Measurements from ENCODE around the gene MYO16.

Gene MYO16

DNA sequence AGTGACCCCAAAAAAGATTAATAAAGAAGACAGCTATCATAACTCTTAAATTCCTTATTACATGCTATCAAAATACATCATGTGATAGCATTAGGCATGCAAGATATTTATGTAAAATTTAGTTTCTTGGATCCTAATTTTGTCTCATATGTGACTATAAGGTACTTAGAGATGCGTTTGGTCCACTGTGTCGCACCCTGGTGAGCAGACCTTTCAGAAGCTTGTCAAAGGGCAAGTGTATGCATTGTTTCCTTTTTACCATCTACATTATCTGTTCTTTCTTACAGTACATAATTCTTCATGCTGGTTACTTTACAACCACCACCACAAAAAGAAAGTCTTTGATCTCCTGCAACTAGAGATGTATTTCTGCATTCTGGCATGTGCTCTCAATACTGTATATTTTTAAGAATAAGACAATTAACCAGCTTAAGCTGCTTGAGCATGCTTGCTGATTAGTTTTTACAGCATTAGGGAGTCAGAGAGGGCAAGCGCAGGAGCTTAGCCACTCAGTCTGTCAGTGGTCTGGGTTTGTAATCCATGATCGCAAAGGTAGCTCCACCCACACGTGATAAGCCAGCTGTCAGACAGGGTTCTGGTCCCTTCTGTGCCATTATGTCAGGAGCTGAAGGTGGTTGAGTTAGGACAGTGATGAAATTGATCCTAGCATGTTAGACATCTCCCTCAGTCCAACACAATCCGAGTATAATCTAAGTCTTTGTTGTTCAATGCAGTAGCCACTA, 500.9 kb downstream of the MYO16 start:
- H3K4me3 ChIP-seq (replicated peaks; ENCODE audit: low read depth, low read length), result no peak overlapping the region
- TF ChIP-seq, protein P1, sequence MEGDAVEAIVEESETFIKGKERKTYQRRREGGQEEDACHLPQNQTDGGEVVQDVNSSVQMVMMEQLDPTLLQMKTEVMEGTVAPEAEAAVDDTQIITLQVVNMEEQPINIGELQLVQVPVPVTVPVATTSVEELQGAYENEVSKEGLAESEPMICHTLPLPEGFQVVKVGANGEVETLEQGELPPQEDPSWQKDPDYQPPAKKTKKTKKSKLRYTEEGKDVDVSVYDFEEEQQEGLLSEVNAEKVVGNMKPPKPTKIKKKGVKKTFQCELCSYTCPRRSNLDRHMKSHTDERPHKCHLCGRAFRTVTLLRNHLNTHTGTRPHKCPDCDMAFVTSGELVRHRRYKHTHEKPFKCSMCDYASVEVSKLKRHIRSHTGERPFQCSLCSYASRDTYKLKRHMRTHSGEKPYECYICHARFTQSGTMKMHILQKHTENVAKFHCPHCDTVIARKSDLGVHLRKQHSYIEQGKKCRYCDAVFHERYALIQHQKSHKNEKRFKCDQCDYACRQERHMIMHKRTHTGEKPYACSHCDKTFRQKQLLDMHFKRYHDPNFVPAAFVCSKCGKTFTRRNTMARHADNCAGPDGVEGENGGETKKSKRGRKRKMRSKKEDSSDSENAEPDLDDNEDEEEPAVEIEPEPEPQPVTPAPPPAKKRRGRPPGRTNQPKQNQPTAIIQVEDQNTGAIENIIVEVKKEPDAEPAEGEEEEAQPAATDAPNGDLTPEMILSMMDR (IDR thresholded peaks at IDR 0.05; ENCODE audit: low read length, missing control alignments), result no peak
- DNase-seq (ENCODE audit: low read depth), result no peak

DNA sequence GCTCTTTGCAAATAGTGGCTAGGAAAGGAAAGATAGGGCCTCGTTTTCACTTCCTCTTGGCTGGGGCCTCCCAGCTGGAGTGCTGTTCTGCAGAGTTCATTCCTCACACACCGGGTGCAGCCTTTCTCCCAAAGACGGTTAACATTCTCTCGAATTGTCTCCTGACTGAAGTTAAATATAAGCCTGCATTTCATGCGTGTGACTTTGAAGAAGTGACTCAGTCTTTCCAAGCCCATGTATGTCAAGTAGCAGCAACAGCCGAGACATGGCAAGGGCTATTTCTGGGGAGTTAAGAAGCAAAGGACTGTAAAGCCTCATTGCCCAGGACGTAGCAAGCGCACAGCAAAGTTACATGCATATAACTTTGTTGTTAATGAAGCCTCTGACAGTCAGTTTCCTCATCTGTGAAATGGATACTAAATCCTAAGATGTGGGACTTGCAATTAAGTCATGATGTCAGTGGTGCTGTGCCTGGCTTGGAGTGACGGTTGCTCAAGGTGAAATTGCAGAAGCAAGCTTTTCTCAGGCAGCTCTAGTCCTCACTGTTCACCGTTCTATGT, 502.4 kb downstream of the MYO16 start:
- no peak overlapping the region for H3K4me3 ChIP-seq (replicated peaks; ENCODE audit: low read depth, low read length)
- TF ChIP-seq, protein P1 (IDR thresholded peaks at IDR 0.05; ENCODE audit: low read length, missing control alignments), result no peak
- peak; percentile 24 for DNase-seq (ENCODE audit: low read depth)

DNA sequence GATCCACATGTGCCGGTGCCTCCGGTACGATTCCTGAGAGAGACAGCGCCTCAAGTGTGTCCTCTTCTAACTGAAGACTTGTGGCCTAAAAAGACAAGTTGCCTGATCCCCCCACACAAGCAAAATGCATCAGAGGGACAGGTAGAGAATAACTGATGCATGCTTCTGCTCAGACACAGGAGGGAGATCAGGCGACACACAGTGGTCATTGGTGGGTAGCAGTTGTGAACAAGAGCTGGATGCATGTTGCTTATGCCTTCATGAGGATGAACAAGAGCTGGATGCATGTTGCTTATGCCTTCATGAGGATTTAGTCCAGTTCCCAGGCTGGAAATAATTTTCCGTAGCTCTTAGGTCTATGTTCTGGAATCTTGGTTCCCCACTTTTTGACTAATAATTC, 505.6 kb downstream of the MYO16 start:
- TF ChIP-seq, protein P1 (IDR thresholded peaks at IDR 0.05; ENCODE audit: low read length, missing control alignments), result no peak
- no peak for DNase-seq (ENCODE audit: low read depth)
- no peak overlapping the region for H3K4me3 ChIP-seq (replicated peaks; ENCODE audit: low read depth, low read length)

DNA sequence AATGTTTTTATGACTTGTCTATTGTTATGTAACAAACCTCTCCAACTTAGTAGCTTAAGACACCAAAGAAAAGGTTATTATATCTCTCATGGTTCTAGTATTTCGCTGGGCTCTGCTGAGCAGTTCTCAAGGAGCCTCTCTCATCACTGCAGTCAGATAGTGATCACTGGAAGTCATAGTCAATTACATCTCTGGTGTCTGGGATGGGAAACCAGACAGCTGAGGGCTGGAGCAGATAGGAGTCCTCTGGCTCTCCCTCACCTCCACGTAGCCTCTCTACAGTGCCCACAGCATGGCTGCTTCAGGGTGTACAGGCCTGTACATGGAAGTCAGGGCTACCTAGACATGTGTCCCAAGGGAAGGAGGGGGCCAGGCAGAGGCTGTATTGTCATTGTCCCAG, 507.5 kb downstream of the MYO16 start:
- no peak overlapping the region for H3K4me3 ChIP-seq (replicated peaks; ENCODE audit: low read depth, low read length)
- no peak for DNase-seq (ENCODE audit: low read depth)
- TF ChIP-seq, protein P1 (IDR thresholded peaks at IDR 0.05; ENCODE audit: low read length, missing control alignments), result no peak

DNA sequence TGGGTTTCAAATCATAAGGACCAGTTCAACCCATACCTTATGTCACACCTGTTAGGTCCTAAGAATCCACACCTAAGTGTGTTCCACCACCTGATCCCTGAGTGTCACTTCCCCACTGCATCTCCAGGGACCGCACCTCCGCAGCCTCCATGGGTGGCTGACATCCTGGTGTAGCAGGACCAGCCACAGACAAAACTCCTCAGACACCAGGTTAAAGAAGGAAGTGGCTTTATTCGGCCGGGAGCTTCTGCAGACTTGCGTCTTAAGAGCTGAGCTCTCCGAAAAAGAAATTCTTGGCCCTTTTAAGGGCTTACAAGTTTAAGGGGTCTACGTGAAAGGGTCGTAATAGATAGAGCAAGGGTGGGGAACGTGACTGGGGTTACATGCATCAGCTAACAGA, 509.9 kb downstream of the MYO16 start:
- DNase-seq (ENCODE audit: low read depth), result no peak
- no peak overlapping the region for H3K4me3 ChIP-seq (replicated peaks; ENCODE audit: low read depth, low read length)
- TF ChIP-seq, protein P1 (IDR thresholded peaks at IDR 0.05; ENCODE audit: low read length, missing control alignments), result no peak

DNA sequence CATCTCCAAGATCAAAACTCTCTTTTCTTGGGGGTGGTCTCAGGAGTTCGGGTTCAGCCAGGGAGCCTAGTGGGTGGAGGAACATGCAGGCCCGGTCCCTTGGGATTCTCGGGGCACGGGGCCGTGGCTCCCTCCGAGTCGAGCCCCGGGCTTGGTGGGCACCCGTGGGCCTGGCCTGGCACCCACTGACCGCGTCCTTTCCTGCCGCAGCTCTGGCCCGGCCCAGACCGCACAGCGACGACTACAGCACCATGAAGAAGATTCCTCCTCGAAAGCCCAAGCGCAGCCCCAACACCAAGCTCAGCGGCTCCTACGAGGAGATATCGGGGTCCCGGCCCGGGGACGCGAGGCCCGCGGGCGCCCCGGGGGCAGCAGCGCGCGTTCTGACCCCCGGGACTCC, 510.6 kb downstream of the MYO16 start:
- no peak overlapping the region for H3K4me3 ChIP-seq (replicated peaks; ENCODE audit: low read depth, low read length)
- TF ChIP-seq, protein P1 (IDR thresholded peaks at IDR 0.05; ENCODE audit: low read length, missing control alignments), result no peak
- DNase-seq (ENCODE audit: low read depth), result no peak

Measured in fibroblast of pulmonary artery (primary cell).